Fibroblast of pulmonary artery (primary cell): Measurements from ENCODE around the gene CARD11.

Source experiments
- DNase-seq: peaks from one replicate; pipeline ENCODE4 v3.0.0-alpha.2; 2010; ENCODE audit warnings: low read depth
- H3K4me3 ChIP-seq: replicated peaks from 2 replicates; pipeline ENCODE4 v1.5.1; 2011; ENCODE audit warnings: low read depth, mild to moderate bottlenecking, control low read depth, low read length, moderate library complexity
- CTCF ChIP-seq: IDR thresholded peaks from 2 replicates; pipeline ENCODE4 v1.5.1; 2011; ENCODE audit warnings: mild to moderate bottlenecking, control low read depth, low read length, inconsistent platforms; ENCODE audit errors: missing control alignments

The CARD11 gene

GRCh38 chr7:2876031-2876731, 167.5 kb downstream of the CARD11 start:
- peak; percentile 76 for DNase-seq
- no peak overlapping the region for H3K4me3 ChIP-seq
- no peak for TF ChIP-seq CTCF

GRCh38 chr7:2873686-2874551, 169.7 kb downstream of the CARD11 start:
- no peak overlapping the region for H3K4me3 ChIP-seq
- peak; percentile 95 for DNase-seq
- no peak for TF ChIP-seq CTCF

GRCh38 chr7:2873146-2873545, 170.5 kb downstream of the CARD11 start:
- TF ChIP-seq CTCF, result no peak
- H3K4me3 ChIP-seq, result no peak overlapping the region
- peak; percentile 13 for DNase-seq

- no peak overlapping the region for H3K4me3 ChIP-seq
- DNase-seq, result no peak
- TF ChIP-seq CTCF, result no peak
Measured at GRCh38 chr7:2872296-2872874, 171.3 kb downstream of the CARD11 start.

GRCh38 chr7:2870471-2870931, 173.2 kb downstream of the CARD11 start:
- no peak overlapping the region for H3K4me3 ChIP-seq
- TF ChIP-seq CTCF, result no peak
- DNase-seq, result peak; percentile 90

- DNase-seq, result no peak
- no peak overlapping the region for H3K4me3 ChIP-seq
- TF ChIP-seq CTCF, result no peak
Measured at GRCh38 chr7:2869981-2870380, 173.7 kb downstream of the CARD11 start.
